Adrenal gland (tissue), 12 donors: ENCODE results near the gene MED22. TPM values are rescaled to one million over a fixed set of nuclear protein-coding genes. Genes with fewer than 3 reads are reported as not detected.
A peak's percentile ranks its signal among the peaks of the same experiment; 100 is the strongest.

Experiments used
- DNase-seq, 7 donors: peaks; one replicate each; pipeline ENCODE4 v3.0.0-alpha.2; 2019 to 2020
- H3K27ac ChIP-seq, 5 donors: fragments of 200-600 bp; sonication (generic) in 4 of 5; 1 replicate in 3 of 5; 2 replicates in 2 of 5; pipeline versions ENCODE4 v1.5.1 to v1.8.0; 2016 to 2020; ENCODE audit warnings: mild to moderate bottlenecking in 1 of 5
- H3K27me3 ChIP-seq: fragments of 200-600 bp; 2 replicates; pipeline ENCODE4 v1.8.0; 2021
- H3K36me3 ChIP-seq, 2 donors: fragments of 200-600 bp; replicated peaks in 1 of 2; 1 replicate in 1 of 2; 2 replicates in 1 of 2; pipeline versions ENCODE4 v1.5.1 to v1.8.0; 2018 to 2022
- H3K4me1 ChIP-seq, 2 donors: fragments of 200-600 bp; replicated peaks in 1 of 2; 1 replicate in 1 of 2; 2 replicates in 1 of 2; pipeline versions ENCODE4 v1.5.1 to v1.8.0; 2018 to 2021
- H3K4me3 ChIP-seq, 4 donors: fragments of 200-600 bp; sonication (generic) in 3 of 4; one replicate each; pipeline ENCODE4 v1.5.1; 2016 to 2018
- H3K9me3 ChIP-seq, 3 donors: fragments of 200-600 bp; sonication (generic) in 1 of 3; replicated peaks in 1 of 3; 1 replicate in 2 of 3; 2 replicates in 1 of 3; pipeline versions ENCODE4 v1.5.1 to v1.8.0; 2016 to 2021
- CTCF ChIP-seq, 6 experiments: fragments of 450-650 bp in 4 of 6; fragments of 200-600 bp in 2 of 6; sonication (generic) in 1 of 6; IDR thresholded peaks; 1 replicate in 5 of 6; 2 replicates in 1 of 6; pipeline versions ENCODE4 v1.5.1 to v1.8.0; 2016 to 2021; ENCODE audit warnings: antibody characterized with exemption in 6 of 6, mild to moderate bottlenecking in 2 of 6, moderate library complexity in 1 of 6
- POLR2A ChIP-seq, 2 donors: fragments of 450-650 bp; IDR thresholded peaks; one replicate each; pipeline ENCODE4 v1.6.1; 2017; ENCODE audit warnings: antibody characterized with exemption in 2 of 2, mild to moderate bottlenecking in 2 of 2, moderate library complexity in 1 of 2
- WGBS, 4 donors: extraction: QIAGEN DNeasy Blood & Tissue Kit in 2 of 4; methylation state at CpG; one replicate each; pipeline versions ENCODE4 v1.1.5 to v1.1.7; 2013 to 2017; 5-methylcytosine and 5-hydroxymethylcytosine counted together
- intact Hi-C, 2 donors: fragments of 100-400 bp; cut with DNase I; formaldehyde crosslinking; loops; one replicate each; pipeline versions ENCODE4 v1.14.1 to v1.15.0; 2022 to 2023
- polyA plus RNA-seq, 3 donors: library from polyadenylated mRNA; stranded (reverse); fragments of 200-250 nt in 2 of 3; fragments of 350-450 nt in 1 of 3; fragmentation: Illumina TruSeq in 1 of 3; extraction: RNeasy Lipid Tissue Mini Kit (QIAGEN cat#74804) in 1 of 3; gene quantifications; one replicate each; pipeline ENCODE4 v1.2.3, GENCODE V29; 2013 to 2014
- total RNA-seq, 9 donors: library from RNA; depleted of rRNA in 4 of 9; stranded (reverse); fragments of >200 nt in 4 of 9; fragments of 120-200 nt in 1 of 9; fragmentation: NEBNext Ultra II Directional in 1 of 9; extraction: Animal tissue kit (Norgen Biotek cat#: 25700) in 1 of 9; gene quantifications; one replicate each; pipeline versions ENCODE4 v1.1.0 to v1.2.4, GENCODE V29; 2013 to 2023
- donor health status: healthy with polysubstance abuse.
- donor health status: Bipolar disorder and iron deficiency.
- donor health status: DM: yes; HTN: yes; CAD: no.
- donor health status: DM: no; HTN: no; CAD: no.
- donor health status: DM: no; HTN: no; CAD: no.
- donor health status: DM: yes; HTN: yes; CAD: no.

Gene MED22
- total and polyA plus RNA-seq, 12 donors = 11.4 to 38.0 (median 28.5) TPM

- intact Hi-C loops = no loop called here
- TF ChIP-seq POLR2A (IDR thresholded peaks at IDR 0.05) = no peak
- TF ChIP-seq CTCF (IDR thresholded peaks at IDR 0.05) = no peak
- peaks cover 6% of the 10 kb centered on the region for H3K27me3 ChIP-seq
- peak in 2 of 7 donors; percentile 4 to 29 for DNase-seq
- no peaks in the 10 kb centered on the region for H3K9me3 ChIP-seq
- 74 to 88% (median 83%) methylated on average over 16 to 23 of the region's 23 CpGs for WGBS, 4 donors
- no peak overlapping the region for H3K4me3 ChIP-seq
- no peak overlapping the region for H3K27ac ChIP-seq
- H3K36me3 ChIP-seq = no peaks in the 10 kb centered on the region
- no peaks in the 10 kb centered on the region for H3K4me1 ChIP-seq
These were observed 42.2 kb downstream of the MED22 start for GRCh38 chr9:133305731-133306130.

GRCh38 chr9:133304477-133305377, 43.2 kb downstream of the MED22 start:
- WGBS, 4 donors = 83 to 88% (median 87%) methylated on average over 21 to 38 of the region's 38 CpGs

GRCh38 chr9:133304158-133304470, 43.8 kb downstream of the MED22 start:
- intact Hi-C loops = no loop called here
- Histone ChIP-seq H3K4me3 (no peak overlapping the region), H3K27ac (no peak overlapping the region), H3K36me3 (no peaks in the 10 kb centered on the region), H3K27me3 (no peaks in the 10 kb centered on the region), H3K9me3 (no peaks in the 10 kb centered on the region), H3K4me1 (no peaks in the 10 kb centered on the region)
- whole genome bisulfite sequencing, 4 donors = 67 to 79% (median 72%) methylated on average over 8 to 13 of the region's 13 CpGs
- DNase-seq = peak in 2 of 7 donors; percentile 7 to 21
- TF ChIP-seq POLR2A (IDR thresholded peaks at IDR 0.05) (no peak), CTCF (IDR thresholded peaks at IDR 0.05) (no peak)

More at GRCh38 chr9:133304477-133305377, 43.2 kb downstream of the MED22 start:
- peak in 2 of 7 donors; percentile 7 to 39 for DNase-seq
- no peaks in the 10 kb centered on the region for H3K4me1 ChIP-seq
- peaks cover 2% of the 10 kb centered on the region for H3K27me3 ChIP-seq
- intact Hi-C loops = no loop called here
- H3K4me3 ChIP-seq = no peak overlapping the region
- no peak overlapping the region for H3K27ac ChIP-seq
- H3K36me3 ChIP-seq = no peaks in the 10 kb centered on the region
- TF ChIP-seq CTCF (IDR thresholded peaks at IDR 0.05) (no peak), POLR2A (IDR thresholded peaks at IDR 0.05) (no peak)
- no peaks in the 10 kb centered on the region for H3K9me3 ChIP-seq

- DNase-seq = peak in 2 of 7 donors; percentile 4 to 15
- no peaks in the 10 kb centered on the region for H3K9me3 ChIP-seq
- no peak for TF ChIP-seq CTCF (IDR thresholded peaks at IDR 0.05)
- TF ChIP-seq POLR2A (IDR thresholded peaks at IDR 0.05) = no peak
- no peak overlapping the region for H3K4me3 ChIP-seq
- no peaks in the 10 kb centered on the region for H3K27me3 ChIP-seq
- intact Hi-C loops = no loop called here
- no peaks in the 10 kb centered on the region for H3K36me3 ChIP-seq
- 72 to 84% (median 77%) methylated on average over 18 to 26 of the region's 26 CpGs for WGBS, 4 donors
- H3K4me1 ChIP-seq = no peaks in the 10 kb centered on the region
- H3K27ac ChIP-seq = no peak overlapping the region
These were observed 44.4 kb downstream of the MED22 start for GRCh38 chr9:133303266-133304157.
